PFSK-1 (cell line): ENCODE measurements around the gene CCDC13.

ENCODE experiments used
- FOXP2 ChIP-seq: optimal IDR thresholded peaks from 2 replicates; pipeline ENCODE3; 2011; ENCODE audit warnings: borderline replicate concordance, control low read depth, inconsistent platforms; ENCODE audit not compliant: insufficient read depth; ENCODE audit errors: extremely low read length, extremely low read depth
- POLR2AphosphoS5 ChIP-seq: IDR thresholded peaks from 2 replicates; pipeline ENCODE4 v1.6.1; 2012; ENCODE audit warnings: low read depth, mild to moderate bottlenecking, control low read depth, low read length, moderate library complexity
- SIN3A ChIP-seq: IDR thresholded peaks from 2 replicates; pipeline ENCODE4 v1.6.1; 2012; ENCODE audit warnings: mild to moderate bottlenecking, low read length, moderate library complexity, borderline replicate concordance; ENCODE audit not compliant: insufficient read depth
- TAF1 ChIP-seq: IDR thresholded peaks from 2 replicates; pipeline ENCODE4 v1.6.1; 2012; ENCODE audit warnings: low read length, control low read depth, borderline replicate concordance; ENCODE audit not compliant: insufficient read depth
- TF ChIP-seq, protein P1 (sequence below), 2 experiments: IDR thresholded peaks; 2 replicates each; pipeline versions ENCODE4 v1.6.1 to v1.8.0; 2011 to 2012; ENCODE audit warnings: low read depth in 2 of 2, low read length in 2 of 2, control low read depth in 1 of 2, inconsistent platforms in 1 of 2, mild to moderate bottlenecking in 1 of 2, moderate library complexity in 1 of 2; ENCODE audit not compliant: insufficient read depth in 1 of 2

The CCDC13 gene

DNA sequence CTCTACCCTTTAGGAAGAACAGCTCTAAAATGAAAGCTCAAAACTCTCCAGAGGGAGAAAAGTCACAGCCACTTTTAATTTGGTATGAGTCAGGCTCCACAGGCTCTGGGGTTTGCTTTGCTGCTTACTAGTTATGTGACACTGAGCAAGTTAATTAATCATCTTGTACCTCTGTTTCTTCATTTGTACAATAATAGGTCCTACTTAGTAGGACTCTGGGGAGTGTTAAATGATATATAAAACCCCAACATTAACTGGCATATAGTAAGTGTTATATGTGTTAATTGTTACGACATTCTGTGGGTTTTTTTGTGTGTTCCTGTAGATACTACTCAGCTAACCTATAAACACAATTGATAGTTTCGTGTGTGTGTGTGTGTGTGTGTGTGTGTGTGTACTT, 42.8 kb upstream of the CCDC13 start:
- TF ChIP-seq TAF1 (no peak), FOXP2 (no peak)
- TF ChIP-seq, protein P1, sequence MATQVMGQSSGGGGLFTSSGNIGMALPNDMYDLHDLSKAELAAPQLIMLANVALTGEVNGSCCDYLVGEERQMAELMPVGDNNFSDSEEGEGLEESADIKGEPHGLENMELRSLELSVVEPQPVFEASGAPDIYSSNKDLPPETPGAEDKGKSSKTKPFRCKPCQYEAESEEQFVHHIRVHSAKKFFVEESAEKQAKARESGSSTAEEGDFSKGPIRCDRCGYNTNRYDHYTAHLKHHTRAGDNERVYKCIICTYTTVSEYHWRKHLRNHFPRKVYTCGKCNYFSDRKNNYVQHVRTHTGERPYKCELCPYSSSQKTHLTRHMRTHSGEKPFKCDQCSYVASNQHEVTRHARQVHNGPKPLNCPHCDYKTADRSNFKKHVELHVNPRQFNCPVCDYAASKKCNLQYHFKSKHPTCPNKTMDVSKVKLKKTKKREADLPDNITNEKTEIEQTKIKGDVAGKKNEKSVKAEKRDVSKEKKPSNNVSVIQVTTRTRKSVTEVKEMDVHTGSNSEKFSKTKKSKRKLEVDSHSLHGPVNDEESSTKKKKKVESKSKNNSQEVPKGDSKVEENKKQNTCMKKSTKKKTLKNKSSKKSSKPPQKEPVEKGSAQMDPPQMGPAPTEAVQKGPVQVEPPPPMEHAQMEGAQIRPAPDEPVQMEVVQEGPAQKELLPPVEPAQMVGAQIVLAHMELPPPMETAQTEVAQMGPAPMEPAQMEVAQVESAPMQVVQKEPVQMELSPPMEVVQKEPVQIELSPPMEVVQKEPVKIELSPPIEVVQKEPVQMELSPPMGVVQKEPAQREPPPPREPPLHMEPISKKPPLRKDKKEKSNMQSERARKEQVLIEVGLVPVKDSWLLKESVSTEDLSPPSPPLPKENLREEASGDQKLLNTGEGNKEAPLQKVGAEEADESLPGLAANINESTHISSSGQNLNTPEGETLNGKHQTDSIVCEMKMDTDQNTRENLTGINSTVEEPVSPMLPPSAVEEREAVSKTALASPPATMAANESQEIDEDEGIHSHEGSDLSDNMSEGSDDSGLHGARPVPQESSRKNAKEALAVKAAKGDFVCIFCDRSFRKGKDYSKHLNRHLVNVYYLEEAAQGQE (IDR thresholded peaks at IDR 0.05; ENCODE audit: insufficient read depth in 1 of 2, low read depth in 2 of 2, low read length in 2 of 2): no peak

DNA sequence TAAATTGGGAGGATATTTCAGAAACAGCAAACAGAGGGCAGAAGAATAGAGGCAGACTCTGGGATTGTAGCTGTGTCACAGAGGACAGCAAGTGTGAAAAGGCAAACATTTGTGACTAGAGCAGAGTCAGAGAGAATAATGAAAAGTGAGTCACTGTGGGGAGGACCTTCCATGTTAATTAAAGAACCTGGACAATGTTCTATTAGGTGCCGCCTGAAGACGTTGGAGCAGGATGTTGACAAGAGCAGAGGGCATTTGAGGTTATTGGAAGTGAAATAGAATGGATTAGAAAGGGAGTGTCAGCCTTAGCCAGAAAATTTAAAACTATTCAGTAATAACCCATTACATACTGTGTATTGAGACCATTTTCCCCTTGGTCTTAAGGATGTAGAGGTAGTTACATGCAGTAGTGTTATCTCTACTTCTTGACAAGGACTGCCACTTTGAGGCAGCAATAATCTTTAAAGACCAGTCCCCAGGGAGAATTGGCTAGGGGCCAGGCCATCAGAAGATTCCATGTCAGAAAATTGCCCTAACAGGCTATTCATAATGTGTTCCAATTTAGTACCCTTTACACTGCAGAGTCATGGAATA, 42.0 kb upstream of the CCDC13 start:
- no peak for TF ChIP-seq POLR2AphosphoS5
- TF ChIP-seq, protein P1 (IDR thresholded peaks at IDR 0.05; ENCODE audit: insufficient read depth in 1 of 2, low read depth in 2 of 2, low read length in 2 of 2): no peak

GRCh38 chr3:42814246-42814645, 41.2 kb upstream of the CCDC13 start:
- no peak for TF ChIP-seq POLR2AphosphoS5
- TF ChIP-seq, protein P1 (IDR thresholded peaks at IDR 0.05; ENCODE audit: insufficient read depth in 1 of 2, low read depth in 2 of 2, low read length in 2 of 2): no peak
- TF ChIP-seq SIN3A: no peak
- TF ChIP-seq FOXP2: no peak
- no peak for TF ChIP-seq TAF1

DNA sequence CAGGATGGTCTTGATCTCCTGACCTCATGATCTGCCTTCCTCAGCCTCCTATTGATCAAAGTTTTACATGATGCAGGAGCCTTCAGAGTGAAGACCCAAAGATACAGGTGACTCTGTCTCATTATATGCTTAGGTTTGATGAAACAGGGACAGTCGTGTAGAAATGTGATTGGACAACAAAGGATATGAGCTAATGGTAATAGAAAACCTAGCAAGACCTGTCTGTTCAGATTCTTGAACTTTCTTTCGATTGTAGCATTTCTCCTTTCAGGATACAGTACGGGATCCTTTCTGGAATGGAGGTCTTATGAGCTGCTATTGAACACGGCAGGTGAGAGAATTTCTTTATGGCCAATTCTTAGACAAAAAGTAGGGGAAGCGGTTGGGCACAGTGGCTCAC, 36.1 kb upstream of the CCDC13 start, which contains the start of gene ACKR2:
TSS of gene ACKR2 (plus strand) at position 244 of the 400 bp plus-strand sequence. CDS start 55,058 bp downstream, outside the sequence.
- TF ChIP-seq TAF1 (no peak), FOXP2 (no peak), POLR2AphosphoS5 (no peak), SIN3A (no peak)
- TF ChIP-seq, protein P1 (IDR thresholded peaks at IDR 0.05; ENCODE audit: insufficient read depth in 1 of 2, low read depth in 2 of 2, low read length in 2 of 2): no peak

- TF ChIP-seq FOXP2: no peak
- TF ChIP-seq SIN3A: no peak
These were observed 34.9 kb upstream of the CCDC13 start for GRCh38 chr3:42807929-42808328.
